ENCODE measurements around the gene PSD4. TPM values are rescaled to one million over a fixed set of nuclear protein-coding genes. Genes with fewer than 3 reads are reported as not detected.

Gene PSD4
- total and polyA plus RNA-seq, 2 of the 8 experiments (the other 6 are each of a cell fraction or from before 2014, with no cell fraction given) = 0.53 to 1.2 TPM

- Histone ChIP-seq H3K18ac (ENCODE audit: extremely low read depth, low read length) (no peak within 1 kb of the TSS), H4K20me1 (replicated peaks in 1 of 2; ENCODE audit: control insufficient read depth in 1 of 2, insufficient read depth in 2 of 2, low read length in 2 of 2) (no peaks in the 10 kb centered on the region), H3K23me2 (ENCODE audit: low read depth, low read length) (no peaks in the 10 kb centered on the region), H3K27ac (ENCODE audit: low read depth, low read length) (no peak within 1 kb of the TSS), H3K23ac (ENCODE audit: insufficient read length) (no peak within 1 kb of the TSS), H2BK20ac (ENCODE audit: low read length) (no peak within 1 kb of the TSS), H3K79me2 (ENCODE audit: control insufficient read depth in 1 of 2, insufficient read depth in 2 of 2, low read length in 2 of 2) (no peaks in the 10 kb centered on the region), H3K36me3 (ENCODE audit: control insufficient read depth in 2 of 4, insufficient read depth in 4 of 4, low read length in 3 of 4) (no peaks in the 10 kb centered on the region), H4K5ac (ENCODE audit: insufficient read length, low read depth, low read length) (no peak within 1 kb of the TSS), H3K56ac (replicated peaks; ENCODE audit: insufficient read length, low read depth, low read length) (no peak within 1 kb of the TSS), H3K9me3 (ENCODE audit: insufficient read depth in 2 of 2, low read depth in 1 of 2, low read length in 1 of 2) (no peaks in the 10 kb centered on the region), H2BK120ac (replicated peaks; ENCODE audit: low read depth, low read length) (no peak within 1 kb of the TSS), H3K79me1 (ENCODE audit: low read depth, low read length) (no peaks in the 10 kb centered on the region), H2BK12ac (ENCODE audit: low read depth, low read length) (no peak within 1 kb of the TSS), H3K27me3 (replicated peaks in 1 of 4; ENCODE audit: control insufficient read depth in 3 of 4, extremely low read depth in 1 of 4, insufficient read depth in 3 of 4, low read length in 3 of 4) (no peaks in the 10 kb centered on the region), H2BK5ac (ENCODE audit: low read depth, low read length) (no peak within 1 kb of the TSS), H3K14ac (ENCODE audit: insufficient read length) (no peak within 1 kb of the TSS), H3K4me1 (replicated peaks in 1 of 4; ENCODE audit: control insufficient read depth in 3 of 4, insufficient read depth in 4 of 4, low read length in 3 of 4) (no peaks in the 10 kb centered on the region), H3K4ac (replicated peaks; ENCODE audit: insufficient read length, low read depth, low read length) (no peak within 1 kb of the TSS), H2AK5ac (ENCODE audit: low read depth, low read length) (no peak within 1 kb of the TSS), H4K8ac (ENCODE audit: extremely low read depth, insufficient read depth, low read length) (no peak within 1 kb of the TSS), H2BK15ac (ENCODE audit: low read length) (no peak within 1 kb of the TSS), H2AFZ (ENCODE audit: low read length) (no peak within 1 kb of the TSS; the same call in 1 of the 2 replicates), H4K91ac (replicated peaks; ENCODE audit: insufficient read length, low read length) (no peak within 1 kb of the TSS), H3K4me3 (ENCODE audit: extremely low read depth in 1 of 4, insufficient read depth in 2 of 4, low read depth in 3 of 4, low read length in 4 of 4) (no peak within 1 kb of the TSS), H3K9ac (replicated peaks in 1 of 4; ENCODE audit: extremely low read depth in 1 of 4, low read depth in 3 of 4, low read length in 3 of 4) (no peak within 1 kb of the TSS), H3K4me2 (ENCODE audit: insufficient read depth in 1 of 2, low read depth in 2 of 2, low read length in 2 of 2) (no peak within 1 kb of the TSS)
- DNase-seq (ENCODE audit: low read depth in 1 of 2, low spot score in 2 of 2) (peak in 1 of 2 experiments; percentile 23), FAIRE-seq (no peak)
- ChIA-PET POLR2A (ENCODE audit: partially characterized antibody) (no interaction called here), CTCF (ENCODE audit: partially characterized antibody) (interaction anchor here (0.7 to 1.4 kb wide), 6 partner anchors 9 to 50 kb away, joined by 3 to 6 read pairs (median 4); no protein-coding TSS in a partner anchor)
- WGBS, 2 experiments (ENCODE audit: extremely low coverage in 1 of 2, insufficient coverage in 1 of 2, insufficient read length in 1 of 2, insufficient replicate concordance in 2 of 2, low coverage in 1 of 2, low lambda C conversion rate in 2 of 2, missing lambda C conversion rate in 1 of 2) = 89% methylated on average over 16 of the region's 16 CpGs; no CpG with 5 or more reads in 1 of the 2 experiments
- TF ChIP-seq TAF7 (optimal IDR thresholded peaks at IDR 0.05; ENCODE audit: borderline replicate concordance, low read depth, low read length) (no peak), FOSL1 (IDR thresholded peaks at IDR 0.05; ENCODE audit: insufficient read depth, low read depth, low read length) (no peak), RBBP5 (IDR thresholded peaks at IDR 0.05; ENCODE audit: borderline replicate concordance, low read depth, low read length) (no peak), CTBP2 (IDR thresholded peaks at IDR 0.05; ENCODE audit: borderline replicate concordance, insufficient read depth, insufficient read length, low read length) (no peak), RNF2 (IDR thresholded peaks at IDR 0.05; ENCODE audit: borderline replicate concordance, low read depth, low read length, missing control alignments, poor library complexity, severe bottlenecking) (no peak), CHD2 (IDR thresholded peaks at IDR 0.05; ENCODE audit: low read length) (no peak), RXRA (IDR thresholded peaks at IDR 0.05; ENCODE audit: insufficient read depth, low read depth, low read length) (no peak)
Measured at GRCh38 chr2:113126845-113127645, 46.7 kb upstream of the PSD4 start, which contains the start of gene IL1RN. TSS of gene IL1RN (plus strand) at chr2:113127598. CDS start at chr2:113127625, 27 bp downstream.
